GM23338 (cell line): ENCODE results near the gene KCTD19.

ENCODE experiments used
- CTCF ChIP-seq, 2 experiments: fragments of 200-600 bp in 1 of 2; sonication (generic) in 1 of 2; conservative IDR thresholded peaks; 2 replicates each; pipeline versions ENCODE4 v1.5.1 to v1.6.1; 2016 to 2017; ENCODE audit warnings: antibody characterized with exemption in 2 of 2, low read depth in 2 of 2, mild to moderate bottlenecking in 2 of 2, moderate library complexity in 1 of 2
- EZH2 ChIP-seq: fragments of 200-600 bp; sonication (generic); IDR thresholded peaks from one replicate; pipeline ENCODE4 v1.8.0; 2017; ENCODE audit warnings: antibody characterized with exemption, mild to moderate bottlenecking, low read depth; ENCODE audit not compliant: unreplicated experiment
- EZH2phosphoT487 ChIP-seq: fragments of 200-600 bp; sonication (generic); IDR thresholded peaks from one replicate; pipeline ENCODE4 v1.8.1; 2018; ENCODE audit warnings: antibody characterized with exemption; ENCODE audit not compliant: unreplicated experiment
- POLR2AphosphoS5 ChIP-seq: IDR thresholded peaks from 2 replicates; pipeline ENCODE4 v1.6.1; 2016; ENCODE audit warnings: antibody characterized with exemption, low read depth
- STAT1 ChIP-seq: IDR thresholded peaks from one replicate; pipeline ENCODE4 v1.6.1; 2016; ENCODE audit warnings: antibody characterized with exemption; ENCODE audit not compliant: unreplicated experiment
- TF ChIP-seq, protein P1 (sequence below): IDR thresholded peaks from 2 replicates; pipeline ENCODE4 v1.6.1; 2016; ENCODE audit warnings: antibody characterized with exemption
- TF ChIP-seq, protein P2 (sequence below): IDR thresholded peaks from one replicate; pipeline ENCODE4 v1.6.1; 2018; ENCODE audit warnings: antibody characterized with exemption; ENCODE audit not compliant: unreplicated experiment

- no peak for TF ChIP-seq CTCF (conservative IDR thresholded peaks at IDR 0.05; ENCODE audit: low read depth in 2 of 2)
- no peak for TF ChIP-seq POLR2AphosphoS5
- TF ChIP-seq, protein P1, sequence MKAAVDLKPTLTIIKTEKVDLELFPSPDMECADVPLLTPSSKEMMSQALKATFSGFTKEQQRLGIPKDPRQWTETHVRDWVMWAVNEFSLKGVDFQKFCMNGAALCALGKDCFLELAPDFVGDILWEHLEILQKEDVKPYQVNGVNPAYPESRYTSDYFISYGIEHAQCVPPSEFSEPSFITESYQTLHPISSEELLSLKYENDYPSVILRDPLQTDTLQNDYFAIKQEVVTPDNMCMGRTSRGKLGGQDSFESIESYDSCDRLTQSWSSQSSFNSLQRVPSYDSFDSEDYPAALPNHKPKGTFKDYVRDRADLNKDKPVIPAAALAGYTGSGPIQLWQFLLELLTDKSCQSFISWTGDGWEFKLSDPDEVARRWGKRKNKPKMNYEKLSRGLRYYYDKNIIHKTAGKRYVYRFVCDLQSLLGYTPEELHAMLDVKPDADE = no peak
- TF ChIP-seq EZH2 = no peak
- TF ChIP-seq STAT1 = no peak
- TF ChIP-seq EZH2phosphoT487 = no peak
- TF ChIP-seq, protein P2, sequence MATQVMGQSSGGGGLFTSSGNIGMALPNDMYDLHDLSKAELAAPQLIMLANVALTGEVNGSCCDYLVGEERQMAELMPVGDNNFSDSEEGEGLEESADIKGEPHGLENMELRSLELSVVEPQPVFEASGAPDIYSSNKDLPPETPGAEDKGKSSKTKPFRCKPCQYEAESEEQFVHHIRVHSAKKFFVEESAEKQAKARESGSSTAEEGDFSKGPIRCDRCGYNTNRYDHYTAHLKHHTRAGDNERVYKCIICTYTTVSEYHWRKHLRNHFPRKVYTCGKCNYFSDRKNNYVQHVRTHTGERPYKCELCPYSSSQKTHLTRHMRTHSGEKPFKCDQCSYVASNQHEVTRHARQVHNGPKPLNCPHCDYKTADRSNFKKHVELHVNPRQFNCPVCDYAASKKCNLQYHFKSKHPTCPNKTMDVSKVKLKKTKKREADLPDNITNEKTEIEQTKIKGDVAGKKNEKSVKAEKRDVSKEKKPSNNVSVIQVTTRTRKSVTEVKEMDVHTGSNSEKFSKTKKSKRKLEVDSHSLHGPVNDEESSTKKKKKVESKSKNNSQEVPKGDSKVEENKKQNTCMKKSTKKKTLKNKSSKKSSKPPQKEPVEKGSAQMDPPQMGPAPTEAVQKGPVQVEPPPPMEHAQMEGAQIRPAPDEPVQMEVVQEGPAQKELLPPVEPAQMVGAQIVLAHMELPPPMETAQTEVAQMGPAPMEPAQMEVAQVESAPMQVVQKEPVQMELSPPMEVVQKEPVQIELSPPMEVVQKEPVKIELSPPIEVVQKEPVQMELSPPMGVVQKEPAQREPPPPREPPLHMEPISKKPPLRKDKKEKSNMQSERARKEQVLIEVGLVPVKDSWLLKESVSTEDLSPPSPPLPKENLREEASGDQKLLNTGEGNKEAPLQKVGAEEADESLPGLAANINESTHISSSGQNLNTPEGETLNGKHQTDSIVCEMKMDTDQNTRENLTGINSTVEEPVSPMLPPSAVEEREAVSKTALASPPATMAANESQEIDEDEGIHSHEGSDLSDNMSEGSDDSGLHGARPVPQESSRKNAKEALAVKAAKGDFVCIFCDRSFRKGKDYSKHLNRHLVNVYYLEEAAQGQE = no peak
Observed at GRCh38 chr16:67286441-67287235, 39.9 kb downstream of the KCTD19 start.
